SK-N-SH (cell line): ENCODE measurements around the gene FMNL2.

ENCODE experiments used
- CTCF ChIP-seq: fragments of 200-600 bp; sonication (generic); IDR thresholded peaks from 2 replicates; pipeline ENCODE4 v1.6.1; 2017; ENCODE audit warnings: antibody characterized with exemption, mild to moderate bottlenecking, moderate library complexity
- EZH2phosphoT487 ChIP-seq: fragments of 200-600 bp; sonication (generic); IDR thresholded peaks from 2 replicates; pipeline ENCODE4 v1.6.1; 2017; ENCODE audit warnings: low read depth, mixed run types, mild to moderate bottlenecking, antibody characterized with exemption, moderate library complexity, borderline replicate concordance
- MAX ChIP-seq: IDR thresholded peaks from 2 replicates; pipeline ENCODE4 v1.4.0; 2012; ENCODE audit warnings: low read depth
- NFIC ChIP-seq: IDR thresholded peaks from 2 replicates; pipeline ENCODE4 v1.4.0; 2012; ENCODE audit warnings: borderline replicate concordance
- RAD21 ChIP-seq: IDR thresholded peaks from 2 replicates; pipeline ENCODE4 v1.6.1; 2012; ENCODE audit warnings: mild to moderate bottlenecking, low read length
- RCOR1 ChIP-seq: fragments of 150-350 bp; IDR thresholded peaks from 2 replicates; pipeline ENCODE4 v1.6.1; 2017; ENCODE audit warnings: antibody characterized with exemption, low read length
- SMC3 ChIP-seq: IDR thresholded peaks from 2 replicates; pipeline ENCODE4 v1.6.1; 2012; ENCODE audit warnings: low read depth, low read length, improper control_type of control experiment
- TCF12 ChIP-seq: IDR thresholded peaks from 2 replicates; pipeline ENCODE4 v1.4.0; 2012
- YY1 ChIP-seq: IDR thresholded peaks from 2 replicates; pipeline ENCODE4 v1.4.0; 2012; ENCODE audit warnings: low read depth, mild to moderate bottlenecking
- ZBTB33 ChIP-seq: IDR thresholded peaks from 2 replicates; pipeline ENCODE4 v1.4.0; 2012; ENCODE audit warnings: low read depth, borderline replicate concordance

GRCh38 chr2:152529420-152530115 lies 194.6 kb downstream of the FMNL2 start:
- TF ChIP-seq CTCF, result no peak
- TF ChIP-seq TCF12, result no peak
- TF ChIP-seq YY1, result no peak
- no peak for TF ChIP-seq SMC3
- TF ChIP-seq EZH2phosphoT487, result no peak
- no peak for TF ChIP-seq RAD21
- no peak for TF ChIP-seq MAX
- no peak for TF ChIP-seq ZBTB33
- TF ChIP-seq RCOR1, result no peak
- TF ChIP-seq NFIC, result no peak
